ENCODE measurements around the gene TENM3. TPM values are rescaled to one million over a fixed set of nuclear protein-coding genes. Genes with fewer than 3 reads are reported as not detected.
A peak's percentile ranks its signal among the peaks of the same experiment; 100 is the strongest.

The TENM3 gene
- total RNA-seq, 1 donor: 24.2 TPM

GRCh38 chr4:182242787-182243186 is 415 bp upstream of the TENM3 start:
- TF ChIP-seq CTCF (IDR thresholded peaks at IDR 0.05; ENCODE audit: insufficient read depth, low read depth, low read length): no peak
- DNase-seq (ENCODE audit: low read depth): peak; percentile 35
- H3K4me3 ChIP-seq (ENCODE audit: low read depth, low read length): no peak overlapping the region

- H3K4me3 ChIP-seq (ENCODE audit: low read depth, low read length): no peak overlapping the region
- TF ChIP-seq CTCF (IDR thresholded peaks at IDR 0.05; ENCODE audit: insufficient read depth, low read depth, low read length): no peak
- DNase-seq (ENCODE audit: low read depth): no peak
Measured at GRCh38 chr4:182245041-182245440, 1.8 kb downstream of the TENM3 start.

- H3K4me3 ChIP-seq (ENCODE audit: low read depth, low read length): no peak overlapping the region
- no peak for TF ChIP-seq CTCF (IDR thresholded peaks at IDR 0.05; ENCODE audit: insufficient read depth, low read depth, low read length)
- no peak for DNase-seq (ENCODE audit: low read depth)
Measured at GRCh38 chr4:182245541-182246215, 2.5 kb downstream of the TENM3 start.

- TF ChIP-seq CTCF (IDR thresholded peaks at IDR 0.05; ENCODE audit: insufficient read depth, low read depth, low read length): no peak
- H3K4me3 ChIP-seq (ENCODE audit: low read depth, low read length): peak overlapping the region; percentile 37
- DNase-seq (ENCODE audit: low read depth): peak; percentile 36
Measured at GRCh38 chr4:182246401-182247205, 3.4 kb downstream of the TENM3 start.

GRCh38 chr4:182248295-182248694 is 5.1 kb downstream of the TENM3 start:
- no peak for TF ChIP-seq CTCF (IDR thresholded peaks at IDR 0.05; ENCODE audit: insufficient read depth, low read depth, low read length)
- H3K4me3 ChIP-seq (ENCODE audit: low read depth, low read length): no peak overlapping the region
- no peak for DNase-seq (ENCODE audit: low read depth)

- H3K4me3 ChIP-seq (ENCODE audit: low read depth, low read length): no peak overlapping the region
- TF ChIP-seq CTCF (IDR thresholded peaks at IDR 0.05; ENCODE audit: insufficient read depth, low read depth, low read length): no peak
- no peak for DNase-seq (ENCODE audit: low read depth)
Measured at GRCh38 chr4:182250446-182250845, 7.2 kb downstream of the TENM3 start.
